Ovary (tissue), 9 donors: ENCODE measurements around the gene RHBDF2. TPM values are rescaled to one million over a fixed set of nuclear protein-coding genes. Genes with fewer than 3 reads are reported as not detected.

Source experiments
- DNase-seq, 5 donors: peaks; one replicate each; pipeline ENCODE4 v3.0.0-alpha.2; 2019 to 2020
- H3K27ac ChIP-seq, 2 donors: fragments of 200-600 bp; one replicate each; pipeline versions ENCODE4 v1.5.1 to v1.8.0; 2019 to 2022
- H3K27me3 ChIP-seq: fragments of 200-600 bp; one replicate; pipeline ENCODE4 v1.8.0; 2022
- H3K36me3 ChIP-seq: fragments of 200-600 bp; sonication (generic); one replicate; pipeline ENCODE4 v1.5.1; 2019
- H3K4me1 ChIP-seq: one replicate; pipeline ENCODE4 v1.8.1; 2013; ENCODE audit warnings: mild to moderate bottlenecking, moderate library complexity; ENCODE audit not compliant: insufficient read depth
- H3K4me3 ChIP-seq: fragments of 200-600 bp; sonication (generic); one replicate; pipeline ENCODE4 v1.5.1; 2017
- H3K9me3 ChIP-seq, 2 donors: fragments of 200-600 bp in 1 of 2; sonication (generic) in 1 of 2; one replicate each; pipeline versions ENCODE4 v1.5.1 to v1.8.1; 2013 to 2019; ENCODE audit warnings: mild to moderate bottlenecking in 1 of 2, moderate library complexity in 1 of 2
- CTCF ChIP-seq, 3 donors: fragments of 450-650 bp in 2 of 3; fragments of 200-600 bp in 1 of 3; IDR thresholded peaks; one replicate each; pipeline versions ENCODE4 v1.5.1 to v1.8.0; 2016 to 2022; ENCODE audit warnings: antibody characterized with exemption in 3 of 3, mild to moderate bottlenecking in 1 of 3
- EP300 ChIP-seq: sonication (generic); formaldehyde crosslinking; IDR thresholded peaks from one replicate; pipeline ENCODE4 v1.6.1; 2017; ENCODE audit warnings: antibody characterized with exemption
- POLR2A ChIP-seq: fragments of 450-650 bp; IDR thresholded peaks from one replicate; pipeline ENCODE4 v1.6.1; 2017; ENCODE audit warnings: antibody characterized with exemption, mild to moderate bottlenecking, moderate library complexity
- WGBS, 3 donors: extraction: QIAGEN DNeasy Blood & Tissue Kit in 1 of 3; methylation state at CpG; one replicate each; pipeline versions ENCODE4 v1.1.5 to v1.1.7; 2013 to 2017; 5-methylcytosine and 5-hydroxymethylcytosine counted together
- intact Hi-C, 4 donors: fragments of 100-400 bp; cut with DNase I; formaldehyde crosslinking; loops; one replicate each; pipeline versions ENCODE4 v1.11.0 to v1.15.1; 2022 to 2023
- polyA plus RNA-seq, 2 donors: library from polyadenylated mRNA; stranded (reverse); fragments of 200-250 nt in 1 of 2; fragments of 350-450 nt in 1 of 2; fragmentation: Illumina TruSeq in 1 of 2; extraction: RNeasy Lipid Tissue Mini Kit (QIAGEN cat#74804) in 1 of 2; gene quantifications; one replicate each; pipeline ENCODE4 v1.2.3, GENCODE V29; 2013 to 2014
- total RNA-seq, 7 donors: library from RNA; depleted of rRNA in 2 of 7; stranded (reverse); fragments of >200 nt in 2 of 7; fragmentation: NEBNext Ultra II Directional in 3 of 7; extraction: Animal tissue kit (Norgen Biotek cat#: 25700) in 3 of 7; gene quantifications; one replicate each; pipeline versions ENCODE4 v1.1.0 to v1.2.4, GENCODE V29; 2016 to 2023
- donor health status: DM: no; HTN: no; CAD: no; lungs with moderate emphysema.
- donor health status: DM: no; HTN: no; CAD: no.
- donor health status: Bipolar disorder and iron deficiency.
- donor health status: DM: yes; HTN: yes; CAD: no.
- donor health status: DM: no; HTN: no; CAD: no.
- donor health status: DM: yes; HTN: yes; CAD: no.

The RHBDF2 gene
- total and polyA plus RNA-seq, 9 donors: 3.3 to 39.9 (median 19.5) TPM

GRCh38 chr17:76438906-76439305 is 62.3 kb downstream of the RHBDF2 start:
- DNase-seq: no peak
- intact Hi-C loops: no loop called here
- no peaks in the 10 kb centered on the region for H3K36me3 ChIP-seq
- peaks cover 2% of the 10 kb centered on the region for H3K4me1 ChIP-seq
- H3K4me3 ChIP-seq: no peak overlapping the region
- 87 to 92% (median 89%) methylated on average over 9 of the region's 9 CpGs for WGBS, 3 donors
- TF ChIP-seq CTCF (IDR thresholded peaks at IDR 0.05) (no peak), EP300 (no peak), POLR2A (no peak)
- no peak overlapping the region for H3K27ac ChIP-seq
- no peaks in the 10 kb centered on the region for H3K9me3 ChIP-seq
- no peaks in the 10 kb centered on the region for H3K27me3 ChIP-seq

- no peaks in the 10 kb centered on the region for H3K36me3 ChIP-seq
These were observed 63.5 kb downstream of the RHBDF2 start for GRCh38 chr17:76437467-76438402.

DNA sequence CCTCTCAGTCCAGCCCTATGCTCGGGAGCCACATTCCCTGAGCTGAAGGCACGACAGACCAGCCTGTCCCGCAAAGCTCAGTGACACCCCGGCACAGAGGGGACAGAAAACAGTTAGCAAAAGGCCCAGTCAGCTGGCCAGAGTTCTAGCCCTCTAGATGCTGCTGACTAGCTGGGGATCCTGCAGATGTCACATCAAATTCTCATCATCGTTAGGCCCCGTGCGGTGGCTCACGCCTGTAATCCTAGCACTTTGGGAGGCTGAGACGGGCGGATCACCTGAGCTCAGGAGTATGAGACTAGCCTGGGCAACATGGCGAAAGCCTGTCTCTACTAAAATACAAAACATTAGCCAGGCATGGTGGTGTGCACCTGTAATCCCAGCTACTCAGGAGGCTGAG is 65.5 kb downstream of the RHBDF2 start:
- intact Hi-C loops: no loop called here
- 94 to 97% (median 95%) methylated on average over 11 of the region's 11 CpGs for WGBS, 3 donors
- DNase-seq: no peak
- peaks cover 2% of the 10 kb centered on the region for H3K4me1 ChIP-seq
- H3K36me3 ChIP-seq: no peaks in the 10 kb centered on the region
- H3K27me3 ChIP-seq: no peaks in the 10 kb centered on the region
- no peak overlapping the region for H3K27ac ChIP-seq
- H3K4me3 ChIP-seq: no peak overlapping the region
- TF ChIP-seq CTCF (IDR thresholded peaks at IDR 0.05) (no peak), POLR2A (no peak)
- no peaks in the 10 kb centered on the region for H3K9me3 ChIP-seq

More at GRCh38 chr17:76437467-76438402, 63.5 kb downstream of the RHBDF2 start:
- DNase-seq: no peak
- Histone ChIP-seq H3K27me3 (no peaks in the 10 kb centered on the region), H3K27ac (no peak overlapping the region), H3K4me1 (peaks cover 2% of the 10 kb centered on the region), H3K9me3 (no peaks in the 10 kb centered on the region), H3K4me3 (no peak overlapping the region)
- WGBS, 3 donors: 59 to 67% (median 62%) methylated on average over 13 of the region's 13 CpGs
- no peak for TF ChIP-seq POLR2A
- TF ChIP-seq CTCF (IDR thresholded peaks at IDR 0.05): no peak
- TF ChIP-seq EP300: no peak
- intact Hi-C loops: no loop called here

GRCh38 chr17:76434870-76435269 is 66.4 kb downstream of the RHBDF2 start:
- TF ChIP-seq POLR2A (no peak), CTCF (IDR thresholded peaks at IDR 0.05) (no peak), EP300 (no peak)
- WGBS, 3 donors: 87 to 88% (median 88%) methylated on average over 7 of the region's 7 CpGs
- no peak for DNase-seq
- H3K36me3 ChIP-seq: no peaks in the 10 kb centered on the region
- intact Hi-C loops: no loop called here
- H3K9me3 ChIP-seq: no peaks in the 10 kb centered on the region
- no peak overlapping the region for H3K27ac ChIP-seq
- peaks cover 2% of the 10 kb centered on the region for H3K4me1 ChIP-seq
- H3K4me3 ChIP-seq: no peak overlapping the region
- no peaks in the 10 kb centered on the region for H3K27me3 ChIP-seq
